H1 (cell line): Measurements from ENCODE around the gene KRCC1.

Experiments used
- CREB1 ChIP-seq: IDR thresholded peaks from 2 replicates; pipeline ENCODE4 v1.6.1; 2012; ENCODE audit warnings: inconsistent platforms
- EP300 ChIP-seq, 2 experiments: IDR thresholded peaks; 1 replicate in 1 of 2; 2 replicates in 1 of 2; pipeline ENCODE4 v1.6.1; 2011 to 2012; ENCODE audit warnings: low read depth in 2 of 2, low read length in 2 of 2, mild to moderate bottlenecking in 2 of 2, borderline replicate concordance in 1 of 2, inconsistent platforms in 1 of 2, moderate library complexity in 1 of 2
- GABPA ChIP-seq: IDR thresholded peaks from 2 replicates; pipeline ENCODE4 v1.6.1; 2011; ENCODE audit warnings: mild to moderate bottlenecking, low read length, moderate library complexity, borderline replicate concordance; ENCODE audit not compliant: insufficient read depth
- JUN ChIP-seq: IDR thresholded peaks from 2 replicates; pipeline ENCODE4 v1.6.1; 2011; ENCODE audit warnings: low read depth, mild to moderate bottlenecking, improper control_type of control experiment, low read length
- KDM1A ChIP-seq: fragments of 200-600, 300-600 bp; sonication (generic); IDR thresholded peaks from 2 replicates; pipeline ENCODE4 v1.7.1; 2016; ENCODE audit warnings: mild to moderate bottlenecking, low read length, borderline replicate concordance
- POLR2A ChIP-seq, 2 experiments: IDR thresholded peaks; 1 replicate in 1 of 2; 2 replicates in 1 of 2; pipeline ENCODE4 v1.6.1; 2011; ENCODE audit warnings: low read depth in 2 of 2, low read length in 2 of 2, mild to moderate bottlenecking in 2 of 2; ENCODE audit errors: control extremely low read depth in 1 of 2
- POLR2AphosphoS5 ChIP-seq: IDR thresholded peaks from 2 replicates; pipeline ENCODE4 v1.6.1; 2011; ENCODE audit warnings: low read depth, low read length
- TBP ChIP-seq: IDR thresholded peaks from 2 replicates; pipeline ENCODE4 v1.6.1; 2011; ENCODE audit warnings: low read depth, low read length, improper control_type of control experiment
- TEAD4 ChIP-seq: IDR thresholded peaks from 2 replicates; pipeline ENCODE4 v1.6.1; 2012; ENCODE audit warnings: low read depth, low read length, inconsistent platforms, mixed read lengths
- YY1 ChIP-seq: IDR thresholded peaks from 2 replicates; pipeline ENCODE4 v1.6.1; 2011; ENCODE audit warnings: low read depth, mild to moderate bottlenecking, low read length
- TF ChIP-seq, protein P1 (sequence below), 3 experiments: IDR thresholded peaks; 1 replicate in 2 of 3; 2 replicates in 1 of 3; pipeline versions ENCODE4 v1.5.1 to v1.6.1; 2011; ENCODE audit warnings: low read length in 3 of 3, mild to moderate bottlenecking in 3 of 3, inconsistent platforms in 2 of 3, low read depth in 1 of 3, moderate library complexity in 1 of 3; ENCODE audit not compliant: insufficient read depth in 1 of 3; ENCODE audit errors: control extremely low read depth in 1 of 3
- TF ChIP-seq, protein P2 (sequence below): IDR thresholded peaks from 2 replicates; pipeline ENCODE4 v1.6.1; 2012; ENCODE audit warnings: inconsistent platforms

DNA sequence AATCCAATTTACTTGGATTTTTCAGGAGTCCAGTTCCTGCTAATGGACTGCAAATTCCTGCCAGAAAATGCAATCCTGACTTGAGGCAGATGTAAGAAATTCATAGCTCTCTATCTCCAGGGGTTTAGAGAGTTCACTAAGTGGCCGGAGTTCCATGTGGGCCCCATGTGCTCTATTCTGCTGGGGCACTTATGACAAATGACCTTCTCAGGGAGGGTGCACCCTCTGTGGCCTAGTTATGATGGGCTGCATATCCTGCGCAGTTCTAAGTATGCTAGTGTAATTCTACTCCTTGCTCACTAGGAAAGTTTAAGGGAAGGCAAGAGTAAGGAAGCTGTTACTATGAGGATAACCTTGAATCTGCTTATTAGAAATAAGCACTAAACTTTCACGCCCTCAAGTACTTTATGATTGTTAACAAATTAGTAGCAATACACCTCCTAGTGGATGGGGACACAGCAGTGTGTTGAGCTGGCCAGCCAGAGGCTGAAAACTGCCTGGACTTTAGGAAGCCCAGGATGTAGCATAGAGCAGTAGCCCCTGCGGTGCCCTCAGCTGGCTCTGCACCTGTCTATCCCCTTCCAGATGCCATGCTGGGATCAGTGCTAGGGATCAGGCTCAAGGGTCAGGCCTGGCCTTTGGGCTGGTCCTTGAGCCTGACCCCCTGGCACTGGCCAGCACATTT is 26.5 kb upstream of the KRCC1 start:
- TF ChIP-seq, protein P1, sequence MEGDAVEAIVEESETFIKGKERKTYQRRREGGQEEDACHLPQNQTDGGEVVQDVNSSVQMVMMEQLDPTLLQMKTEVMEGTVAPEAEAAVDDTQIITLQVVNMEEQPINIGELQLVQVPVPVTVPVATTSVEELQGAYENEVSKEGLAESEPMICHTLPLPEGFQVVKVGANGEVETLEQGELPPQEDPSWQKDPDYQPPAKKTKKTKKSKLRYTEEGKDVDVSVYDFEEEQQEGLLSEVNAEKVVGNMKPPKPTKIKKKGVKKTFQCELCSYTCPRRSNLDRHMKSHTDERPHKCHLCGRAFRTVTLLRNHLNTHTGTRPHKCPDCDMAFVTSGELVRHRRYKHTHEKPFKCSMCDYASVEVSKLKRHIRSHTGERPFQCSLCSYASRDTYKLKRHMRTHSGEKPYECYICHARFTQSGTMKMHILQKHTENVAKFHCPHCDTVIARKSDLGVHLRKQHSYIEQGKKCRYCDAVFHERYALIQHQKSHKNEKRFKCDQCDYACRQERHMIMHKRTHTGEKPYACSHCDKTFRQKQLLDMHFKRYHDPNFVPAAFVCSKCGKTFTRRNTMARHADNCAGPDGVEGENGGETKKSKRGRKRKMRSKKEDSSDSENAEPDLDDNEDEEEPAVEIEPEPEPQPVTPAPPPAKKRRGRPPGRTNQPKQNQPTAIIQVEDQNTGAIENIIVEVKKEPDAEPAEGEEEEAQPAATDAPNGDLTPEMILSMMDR (IDR thresholded peaks at IDR 0.05; ENCODE audit: control extremely low read depth in 1 of 3, insufficient read depth in 1 of 3, low read depth in 1 of 3, low read length in 3 of 3), result no peak
- no peak for TF ChIP-seq TEAD4
- no peak for TF ChIP-seq KDM1A
- TF ChIP-seq POLR2A (IDR thresholded peaks at IDR 0.05; ENCODE audit: control extremely low read depth in 1 of 2, low read depth in 2 of 2, low read length in 2 of 2), result no peak
- TF ChIP-seq CREB1, result no peak
- no peak for TF ChIP-seq TBP
- TF ChIP-seq GABPA, result no peak
- TF ChIP-seq, protein P2, sequence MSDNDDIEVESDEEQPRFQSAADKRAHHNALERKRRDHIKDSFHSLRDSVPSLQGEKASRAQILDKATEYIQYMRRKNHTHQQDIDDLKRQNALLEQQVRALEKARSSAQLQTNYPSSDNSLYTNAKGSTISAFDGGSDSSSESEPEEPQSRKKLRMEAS, result no peak
- TF ChIP-seq YY1, result no peak
- no peak for TF ChIP-seq POLR2AphosphoS5
- TF ChIP-seq JUN, result no peak
- no peak for TF ChIP-seq EP300 (IDR thresholded peaks at IDR 0.05; ENCODE audit: borderline replicate concordance in 1 of 2, low read depth in 2 of 2, low read length in 2 of 2)
